VCaP (cell line): ENCODE measurements around the gene SPOCD1.

Experiments used
- H3K27ac ChIP-seq: fragments of 450-650 bp; 2 replicates; pipeline ENCODE4 v1.5.1; 2017
- TF ChIP-seq, protein P1 (sequence below): fragments of 450-650 bp; conservative IDR thresholded peaks from 2 replicates; pipeline ENCODE4 v1.5.1; 2017; ENCODE audit warnings: mild to moderate bottlenecking, moderate library complexity

SPOCD1 gene

DNA sequence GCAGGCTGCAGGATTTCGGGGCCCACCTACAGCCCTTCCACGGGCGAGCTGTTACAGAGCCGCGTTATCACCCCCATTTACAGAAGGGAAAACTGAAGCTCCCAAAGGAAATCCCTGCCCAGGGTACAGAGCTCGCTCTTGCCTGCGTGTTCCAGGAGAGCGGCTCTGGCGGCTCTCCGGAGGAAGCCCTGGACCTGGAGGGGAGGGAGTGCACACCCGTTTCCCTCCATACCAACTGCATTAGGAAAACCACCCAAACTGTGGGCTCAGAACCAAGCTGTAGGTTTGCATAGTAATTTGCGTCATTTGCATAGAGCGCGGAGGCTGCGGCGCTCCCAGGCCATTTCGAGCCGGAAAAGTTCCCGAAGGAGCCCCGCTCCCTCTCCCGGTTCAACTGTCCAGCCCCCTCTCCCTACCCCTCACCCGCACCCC lies 27.0 kb downstream of the SPOCD1 start:
- peak overlapping the region; percentile 93 for H3K27ac ChIP-seq
- TF ChIP-seq, protein P1, sequence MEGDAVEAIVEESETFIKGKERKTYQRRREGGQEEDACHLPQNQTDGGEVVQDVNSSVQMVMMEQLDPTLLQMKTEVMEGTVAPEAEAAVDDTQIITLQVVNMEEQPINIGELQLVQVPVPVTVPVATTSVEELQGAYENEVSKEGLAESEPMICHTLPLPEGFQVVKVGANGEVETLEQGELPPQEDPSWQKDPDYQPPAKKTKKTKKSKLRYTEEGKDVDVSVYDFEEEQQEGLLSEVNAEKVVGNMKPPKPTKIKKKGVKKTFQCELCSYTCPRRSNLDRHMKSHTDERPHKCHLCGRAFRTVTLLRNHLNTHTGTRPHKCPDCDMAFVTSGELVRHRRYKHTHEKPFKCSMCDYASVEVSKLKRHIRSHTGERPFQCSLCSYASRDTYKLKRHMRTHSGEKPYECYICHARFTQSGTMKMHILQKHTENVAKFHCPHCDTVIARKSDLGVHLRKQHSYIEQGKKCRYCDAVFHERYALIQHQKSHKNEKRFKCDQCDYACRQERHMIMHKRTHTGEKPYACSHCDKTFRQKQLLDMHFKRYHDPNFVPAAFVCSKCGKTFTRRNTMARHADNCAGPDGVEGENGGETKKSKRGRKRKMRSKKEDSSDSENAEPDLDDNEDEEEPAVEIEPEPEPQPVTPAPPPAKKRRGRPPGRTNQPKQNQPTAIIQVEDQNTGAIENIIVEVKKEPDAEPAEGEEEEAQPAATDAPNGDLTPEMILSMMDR = no peak

- H3K27ac ChIP-seq = peak overlapping the region; percentile 93
- TF ChIP-seq, protein P1 = no peak
Observed at GRCh38 chr1:31788138-31788824, 27.5 kb downstream of the SPOCD1 start.

GRCh38 chr1:31787786-31788137 lies 28.1 kb downstream of the SPOCD1 start:
- TF ChIP-seq, protein P1 = no peak
- peak overlapping the region; percentile 93 for H3K27ac ChIP-seq

GRCh38 chr1:31787261-31787660 lies 28.6 kb downstream of the SPOCD1 start:
- H3K27ac ChIP-seq = peak overlapping the region; percentile 93
- TF ChIP-seq, protein P1 = no peak

DNA sequence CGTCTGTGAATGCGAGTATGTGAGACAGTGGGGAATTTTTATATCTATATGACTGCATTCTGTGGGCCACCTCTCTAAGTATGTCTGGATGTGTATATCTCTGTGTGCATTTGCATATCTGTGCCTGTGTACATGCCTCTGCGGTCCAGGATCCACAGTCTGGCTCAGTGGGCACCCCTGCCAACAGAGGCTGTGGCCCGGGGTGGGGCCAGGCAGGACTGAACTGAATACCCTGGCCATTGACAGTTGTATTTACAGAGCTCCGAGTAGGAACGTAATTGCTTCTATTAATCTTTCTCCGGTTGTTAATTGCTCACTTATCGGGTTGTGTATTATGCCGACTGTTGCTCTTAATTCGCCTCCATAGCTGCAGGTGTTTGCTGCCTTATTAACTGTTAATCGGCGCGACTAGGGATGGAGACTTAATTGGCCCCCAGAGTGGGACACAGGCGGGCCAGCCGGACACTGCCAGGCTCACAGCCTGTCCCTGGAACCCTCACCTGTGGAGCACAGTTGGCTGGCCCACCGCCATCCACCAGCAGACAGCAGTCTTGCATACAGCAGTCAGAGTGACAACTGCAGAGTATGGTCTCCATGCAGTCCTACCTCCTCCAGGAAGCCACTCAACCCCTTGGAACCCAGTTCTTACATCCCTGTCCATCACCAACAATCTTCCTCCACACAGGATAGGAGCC lies 29.3 kb downstream of the SPOCD1 start:
- TF ChIP-seq, protein P1 = no peak
- no peak overlapping the region for H3K27ac ChIP-seq

DNA sequence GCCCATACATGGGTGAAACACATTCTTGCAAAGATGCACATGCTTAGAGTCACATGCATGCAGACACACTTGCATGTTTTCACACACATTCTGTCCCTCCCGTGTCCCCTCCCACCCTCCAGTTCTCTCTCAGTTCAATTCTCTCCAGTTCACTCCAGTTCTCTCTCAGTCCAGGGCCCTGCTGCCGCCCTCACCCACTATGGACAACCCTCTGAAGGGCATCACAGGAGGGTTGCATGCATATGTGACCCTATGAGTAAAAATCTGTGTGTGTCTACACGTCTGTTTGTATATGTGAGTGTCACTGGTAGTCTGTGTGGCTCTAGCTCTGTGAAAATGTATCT lies 29.9 kb downstream of the SPOCD1 start:
- TF ChIP-seq, protein P1 = no peak
- no peak overlapping the region for H3K27ac ChIP-seq

- no peak overlapping the region for H3K27ac ChIP-seq
- TF ChIP-seq, protein P1 = no peak
Observed at GRCh38 chr1:31785020-31785946, 30.5 kb downstream of the SPOCD1 start.
